NOMO-1 treated with DMSO at 0.1 percent for 48 hours (cell line): ENCODE results near the gene SLC6A7.
A peak's percentile ranks its signal among the peaks of the same experiment; 100 is the strongest.

ENCODE experiments used
- DNase-seq: peaks from one replicate; lab custom pipeline; 2025; ENCODE audit not compliant: unreplicated experiment; lab: John Stamatoyannopoulos, UW

SLC6A7 gene

DNA sequence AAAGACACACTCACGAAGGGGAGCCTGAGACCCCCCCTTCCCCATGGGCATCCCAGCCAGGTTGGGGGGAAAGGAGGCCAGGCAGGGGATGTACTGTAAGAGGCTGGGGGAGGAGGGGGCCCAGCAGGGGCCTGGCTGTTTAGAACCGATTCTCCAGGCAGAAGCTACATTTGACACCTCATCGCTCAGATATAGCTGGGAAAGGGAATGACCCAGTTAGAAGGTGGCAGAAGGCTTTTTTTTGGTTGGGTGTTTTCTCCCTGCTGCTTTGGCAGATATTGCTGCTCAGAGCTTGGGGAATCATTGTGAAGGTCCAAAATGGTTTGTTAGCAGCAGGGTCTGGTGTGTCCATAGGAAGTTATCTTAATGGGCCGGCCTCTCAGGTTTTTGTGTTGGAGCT is 17.3 kb upstream of the SLC6A7 start:
- DNase-seq: no peak

GRCh38 chr5:150173161-150173560 is 16.7 kb upstream of the SLC6A7 start:
- no peak for DNase-seq

DNA sequence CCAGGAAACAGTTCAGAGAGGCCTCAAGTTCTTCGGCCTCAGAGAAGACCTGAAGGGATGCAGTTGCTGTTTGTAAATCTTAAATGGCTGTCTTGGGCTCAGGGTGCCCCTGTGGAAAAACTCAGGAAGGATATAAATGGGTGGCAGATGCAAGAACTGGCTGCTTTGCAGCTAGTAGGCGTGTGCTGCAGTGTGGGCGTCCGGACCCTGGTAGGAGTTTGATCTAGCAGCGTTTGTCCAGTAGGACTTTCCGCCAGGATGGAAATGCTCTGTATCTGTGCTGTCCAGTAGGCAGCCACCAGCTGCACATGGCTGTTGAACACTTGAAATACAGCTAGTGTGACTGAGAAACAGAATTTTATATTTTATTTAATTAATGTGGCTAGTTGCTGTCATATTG is 15.6 kb upstream of the SLC6A7 start:
- DNase-seq: no peak

DNA sequence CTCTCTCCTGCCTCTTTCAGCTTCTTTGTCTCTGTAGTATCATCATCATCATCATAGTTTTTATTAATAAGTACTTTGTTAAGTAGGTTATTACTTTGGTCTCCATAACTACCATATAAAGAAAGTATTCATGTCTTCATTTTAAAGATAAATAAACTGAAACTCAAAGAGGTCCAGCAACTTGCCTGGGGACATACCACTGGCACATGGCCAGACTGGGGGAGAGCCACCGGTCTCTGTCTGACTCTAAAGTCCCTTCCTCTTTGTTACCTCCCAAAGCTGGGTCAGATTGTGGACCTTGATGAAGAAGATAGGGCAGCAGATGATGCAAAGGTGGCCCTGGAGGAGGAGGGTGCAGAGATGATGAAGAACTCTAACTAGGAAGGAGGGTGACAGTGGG is 14.8 kb upstream of the SLC6A7 start:
- no peak for DNase-seq

- DNase-seq: no peak
These were observed 14.3 kb upstream of the SLC6A7 start for GRCh38 chr5:150175536-150175935.

DNA sequence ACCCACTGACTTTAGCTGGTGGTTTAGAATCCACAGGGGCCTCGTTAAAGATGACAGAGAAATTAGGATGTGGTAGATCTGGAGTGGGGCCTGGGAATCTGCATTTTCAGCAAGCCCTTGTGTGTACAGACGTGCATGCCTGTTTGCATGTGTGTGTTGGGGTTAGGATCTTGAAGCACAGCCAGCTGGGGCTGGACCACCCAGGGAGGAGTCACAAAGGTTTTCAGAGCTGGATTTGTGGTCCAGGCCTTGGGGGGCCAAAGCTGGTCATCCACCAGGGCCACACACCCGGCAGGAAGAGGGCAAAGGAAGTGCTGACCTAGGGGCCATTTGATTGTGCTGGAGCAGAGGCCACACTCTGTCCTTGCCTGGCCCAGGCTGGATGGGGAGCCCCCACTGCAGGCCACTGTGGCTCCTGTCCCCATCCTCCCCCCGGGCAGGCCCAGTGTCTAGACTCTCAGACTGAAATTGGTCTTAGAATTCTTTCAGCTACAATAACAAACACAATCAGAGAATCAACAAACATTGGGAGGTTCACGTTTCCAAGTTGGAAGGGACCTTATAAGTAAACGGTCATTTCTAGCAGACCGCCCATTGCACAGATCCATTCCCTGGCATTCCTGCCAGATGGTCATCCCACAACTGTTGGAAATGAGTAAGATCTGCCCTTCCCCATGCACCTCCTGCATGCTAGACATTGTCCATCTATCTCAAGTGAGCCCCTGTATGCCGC is 13.0 kb upstream of the SLC6A7 start:
- DNase-seq: no peak

DNA sequence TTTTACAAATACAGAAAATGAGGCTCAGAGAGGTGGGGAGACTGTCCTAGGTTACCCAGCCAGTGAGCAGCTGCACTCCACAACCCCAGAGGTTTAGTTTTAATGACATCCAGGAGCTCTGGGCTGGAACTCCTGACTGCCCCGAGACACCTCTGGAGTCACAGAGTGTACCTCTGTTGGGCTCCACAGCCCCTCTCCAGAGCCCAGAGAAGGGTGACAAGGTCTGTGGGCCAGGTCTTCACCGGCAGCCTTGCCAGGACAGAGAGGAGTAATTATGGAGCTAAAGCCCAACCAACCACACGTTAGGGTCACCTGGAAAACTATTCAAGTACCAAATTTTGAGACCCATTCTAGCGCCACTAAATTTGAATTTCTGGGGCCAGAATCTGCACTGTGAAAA is 12.1 kb upstream of the SLC6A7 start:
- DNase-seq: no peak

- no peak for DNase-seq
These were observed 11.6 kb upstream of the SLC6A7 start for GRCh38 chr5:150178262-150178661.

GRCh38 chr5:150179019-150179620 is 10.7 kb upstream of the SLC6A7 start:
- no peak for DNase-seq

DNA sequence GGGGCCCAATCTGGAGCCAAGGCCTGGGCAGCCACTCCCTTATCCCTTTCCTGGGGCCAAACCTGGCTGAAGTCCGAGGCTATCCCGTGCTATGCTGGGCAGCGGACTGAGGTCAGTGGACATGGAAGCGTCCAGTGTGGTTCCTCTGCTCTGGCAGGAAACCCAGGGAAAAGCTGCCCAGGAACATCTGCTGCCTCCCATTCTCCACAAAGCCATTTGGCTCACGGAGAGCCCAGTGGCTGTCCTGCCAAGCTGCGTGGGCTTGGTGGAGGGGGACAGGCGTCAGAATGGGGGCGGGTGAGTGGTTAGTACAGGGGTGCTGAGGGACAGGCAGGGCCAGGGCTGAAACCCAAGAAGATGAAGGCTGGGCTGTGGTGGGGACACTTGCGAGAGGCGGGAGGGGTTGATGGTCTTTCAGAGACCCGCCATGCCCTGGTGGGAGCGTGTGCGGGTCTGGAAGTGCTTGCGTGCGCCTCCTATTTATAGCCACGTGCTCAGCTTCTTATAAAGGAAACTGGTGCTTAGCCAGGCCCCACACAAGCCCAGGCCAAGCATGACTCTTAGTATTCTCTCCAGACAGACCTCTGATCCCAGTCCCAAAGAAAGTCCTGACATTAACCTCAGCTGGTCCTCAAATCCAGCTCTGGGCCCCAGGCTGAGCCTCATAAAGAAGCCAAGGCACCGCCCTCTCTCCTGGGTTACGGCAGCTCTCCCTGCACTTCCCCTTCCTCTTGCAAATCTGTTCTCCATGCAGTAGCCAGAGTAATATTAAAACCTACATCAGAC is 9.4 kb upstream of the SLC6A7 start:
- peak; percentile 71 for DNase-seq

DNA sequence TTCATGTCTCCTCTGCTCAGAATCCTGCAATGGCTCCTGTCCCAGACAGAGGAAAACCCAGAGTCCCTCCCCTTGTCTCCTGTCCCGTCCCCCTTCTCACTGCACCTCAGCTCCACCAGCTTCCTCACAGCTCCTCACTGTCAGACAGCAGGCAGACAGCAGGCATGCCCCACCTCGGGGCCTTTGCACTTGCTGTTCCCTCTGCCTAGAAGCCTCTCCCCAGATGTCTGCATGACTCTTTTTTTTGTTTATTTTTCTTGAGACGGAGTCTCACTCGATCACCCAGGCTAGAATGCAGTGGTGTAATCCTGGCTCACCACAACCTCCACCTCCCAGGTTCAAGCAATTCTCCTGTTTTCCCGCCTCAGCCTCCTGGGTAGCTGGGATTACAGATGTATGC is 8.8 kb upstream of the SLC6A7 start:
- DNase-seq: no peak

DNA sequence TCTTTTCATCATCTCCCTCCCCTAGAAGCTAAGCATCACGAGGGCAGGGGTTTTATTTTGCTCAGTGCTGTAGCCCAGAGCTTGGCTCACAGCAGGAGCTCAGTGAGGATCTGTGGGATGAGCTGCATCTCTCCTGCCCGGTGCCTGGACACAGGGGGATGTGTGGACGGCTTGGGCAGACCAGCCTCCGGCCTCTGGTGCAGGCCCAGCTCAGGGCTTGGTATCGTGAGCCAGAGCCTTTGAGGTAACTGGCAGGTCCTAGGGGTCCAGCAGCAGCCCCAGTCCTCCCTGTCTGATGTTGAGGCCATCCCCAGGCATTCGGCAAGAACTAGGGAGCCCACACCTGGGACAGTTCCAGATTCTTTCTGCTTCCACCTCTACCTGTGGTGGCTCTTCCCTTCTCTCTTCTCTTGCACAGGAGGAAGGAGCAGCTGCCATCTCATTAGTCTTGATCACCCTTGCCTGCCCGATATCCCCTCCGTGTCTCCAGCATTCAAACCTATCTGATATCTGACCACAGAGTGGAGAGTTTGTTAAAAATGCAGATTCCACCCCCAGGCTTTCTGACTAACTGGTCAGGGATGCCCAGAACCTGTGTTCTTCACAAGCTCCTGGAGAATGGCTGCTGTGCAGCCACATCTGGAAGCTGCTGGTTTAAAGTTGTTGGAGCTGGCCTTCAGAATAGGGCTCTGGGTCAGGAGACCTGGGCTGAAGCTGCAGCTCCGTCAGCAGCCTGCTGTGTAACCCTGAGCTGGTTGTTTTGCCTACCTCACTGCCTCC is 7.9 kb upstream of the SLC6A7 start:
- DNase-seq: no peak

DNA sequence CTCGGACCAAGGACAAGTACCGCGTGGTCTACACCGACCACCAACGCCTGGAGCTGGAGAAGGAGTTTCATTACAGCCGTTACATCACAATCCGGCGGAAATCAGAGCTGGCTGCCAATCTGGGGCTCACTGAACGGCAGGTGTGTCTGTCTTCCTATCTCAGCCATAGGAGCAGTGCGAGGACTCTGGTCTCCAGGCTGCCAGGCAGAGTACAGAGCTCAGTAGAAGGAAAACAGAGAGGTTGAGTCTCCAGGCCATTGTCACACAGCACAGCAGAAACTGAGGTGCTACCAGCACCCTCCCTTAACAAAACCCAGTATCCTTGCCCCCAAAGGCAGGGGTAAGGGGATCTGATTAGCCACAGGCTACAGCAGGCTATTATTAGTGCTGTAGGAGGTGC is 7.1 kb upstream of the SLC6A7 start:
- no peak for DNase-seq

DNA sequence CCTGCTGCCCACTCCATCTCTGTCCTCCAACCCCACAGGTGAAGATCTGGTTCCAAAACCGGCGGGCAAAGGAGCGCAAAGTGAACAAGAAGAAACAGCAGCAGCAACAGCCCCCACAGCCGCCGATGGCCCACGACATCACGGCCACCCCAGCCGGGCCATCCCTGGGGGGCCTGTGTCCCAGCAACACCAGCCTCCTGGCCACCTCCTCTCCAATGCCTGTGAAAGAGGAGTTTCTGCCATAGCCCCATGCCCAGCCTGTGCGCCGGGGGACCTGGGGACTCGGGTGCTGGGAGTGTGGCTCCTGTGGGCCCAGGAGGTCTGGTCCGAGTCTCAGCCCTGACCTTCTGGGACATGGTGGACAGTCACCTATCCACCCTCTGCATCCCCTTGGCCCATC is 6.4 kb upstream of the SLC6A7 start:
- DNase-seq: no peak

GRCh38 chr5:150184006-150184405 is 5.9 kb upstream of the SLC6A7 start:
- no peak for DNase-seq

GRCh38 chr5:150184990-150185912 is 4.6 kb upstream of the SLC6A7 start:
- peak; percentile 88 for DNase-seq

DNA sequence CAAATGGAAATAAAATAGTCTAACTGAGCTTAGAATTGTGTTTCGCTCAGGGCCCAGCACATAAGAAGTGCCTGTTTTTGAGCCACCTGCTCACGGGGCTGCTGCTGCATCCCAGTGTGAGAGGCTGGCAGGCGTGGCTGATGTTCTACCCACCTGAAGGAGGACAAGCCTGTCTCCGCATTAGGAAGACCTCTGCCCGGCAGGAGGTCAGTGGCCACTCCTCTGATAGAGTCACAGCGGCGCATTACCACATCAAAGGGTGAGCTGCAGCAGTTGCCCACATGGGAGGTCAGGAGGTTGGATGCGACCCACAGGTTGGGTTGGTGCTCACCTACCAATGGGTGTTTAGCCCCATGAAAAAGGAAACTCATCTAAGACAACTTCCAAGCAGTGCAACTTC is 3.7 kb upstream of the SLC6A7 start:
- no peak for DNase-seq

GRCh38 chr5:150186897-150187296 is 3.0 kb upstream of the SLC6A7 start:
- no peak for DNase-seq

GRCh38 chr5:150188146-150188842 is 1.6 kb upstream of the SLC6A7 start:
- DNase-seq: no peak

- no peak for DNase-seq
These were observed 536 bp upstream of the SLC6A7 start for GRCh38 chr5:150189326-150189725.
